Hepatocyte (in vitro differentiated cells): ENCODE results near the gene SLC16A5.

Experiments
- EZH2 ChIP-seq: fragments of 200-600 bp; sonication (generic); IDR thresholded peaks from 2 replicates; pipeline ENCODE4 v1.6.1; 2016; ENCODE audit warnings: antibody characterized with exemption, mild to moderate bottlenecking, borderline replicate concordance
- EZH2phosphoT487 ChIP-seq: fragments of 200-600 bp; sonication (generic); IDR thresholded peaks from one replicate; pipeline ENCODE4 v1.6.1; 2018; ENCODE audit warnings: antibody characterized with exemption, mild to moderate bottlenecking, low read depth, moderate library complexity; ENCODE audit not compliant: unreplicated experiment, severe bottlenecking
- TF ChIP-seq, protein P1 (sequence below): fragments of 200-600 bp; sonication (generic); IDR thresholded peaks from 2 replicates; pipeline ENCODE4 v1.5.1; 2016; ENCODE audit warnings: antibody characterized with exemption, mild to moderate bottlenecking; ENCODE audit not compliant: poor library complexity

DNA sequence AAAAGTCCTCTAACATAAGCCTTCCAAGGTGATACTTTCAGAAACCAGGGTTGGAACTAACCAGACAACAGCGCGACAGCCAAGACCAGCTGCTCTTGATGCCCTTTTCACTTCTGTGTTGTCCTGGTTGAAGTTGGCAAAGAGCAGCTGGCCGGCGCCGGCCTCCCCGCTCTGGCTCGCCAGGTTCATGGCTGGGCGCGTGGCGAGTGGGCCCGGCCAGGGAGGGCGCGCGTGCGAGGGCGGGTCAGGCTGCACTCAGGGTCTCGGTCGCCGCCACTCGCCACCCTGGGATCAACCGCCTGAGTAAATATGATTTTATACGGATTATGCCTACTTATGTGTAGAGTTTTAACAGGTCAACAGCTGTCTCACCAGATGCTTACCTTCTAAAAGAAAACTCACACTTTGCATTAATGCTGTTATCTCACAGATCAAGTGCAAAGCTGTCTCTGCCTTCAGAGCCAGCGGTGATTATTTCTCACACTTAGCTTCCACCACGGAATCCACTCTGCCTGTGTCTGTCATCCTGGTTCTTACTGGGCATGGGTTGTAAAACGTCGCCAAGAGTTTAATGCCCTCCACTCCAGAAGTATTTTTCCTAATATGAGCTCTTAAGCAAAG is 27.2 kb upstream of the SLC16A5 start:
- TF ChIP-seq, protein P1, sequence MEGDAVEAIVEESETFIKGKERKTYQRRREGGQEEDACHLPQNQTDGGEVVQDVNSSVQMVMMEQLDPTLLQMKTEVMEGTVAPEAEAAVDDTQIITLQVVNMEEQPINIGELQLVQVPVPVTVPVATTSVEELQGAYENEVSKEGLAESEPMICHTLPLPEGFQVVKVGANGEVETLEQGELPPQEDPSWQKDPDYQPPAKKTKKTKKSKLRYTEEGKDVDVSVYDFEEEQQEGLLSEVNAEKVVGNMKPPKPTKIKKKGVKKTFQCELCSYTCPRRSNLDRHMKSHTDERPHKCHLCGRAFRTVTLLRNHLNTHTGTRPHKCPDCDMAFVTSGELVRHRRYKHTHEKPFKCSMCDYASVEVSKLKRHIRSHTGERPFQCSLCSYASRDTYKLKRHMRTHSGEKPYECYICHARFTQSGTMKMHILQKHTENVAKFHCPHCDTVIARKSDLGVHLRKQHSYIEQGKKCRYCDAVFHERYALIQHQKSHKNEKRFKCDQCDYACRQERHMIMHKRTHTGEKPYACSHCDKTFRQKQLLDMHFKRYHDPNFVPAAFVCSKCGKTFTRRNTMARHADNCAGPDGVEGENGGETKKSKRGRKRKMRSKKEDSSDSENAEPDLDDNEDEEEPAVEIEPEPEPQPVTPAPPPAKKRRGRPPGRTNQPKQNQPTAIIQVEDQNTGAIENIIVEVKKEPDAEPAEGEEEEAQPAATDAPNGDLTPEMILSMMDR, result no peak
- TF ChIP-seq EZH2 (no peak), EZH2phosphoT487 (no peak)
